ENCODE data around the gene E4F1.
"Not testable (repeated sequence)": the region's sequence is repeated elsewhere in the genome, so short reads cannot be mapped to it uniquely, and the experiment has no call there.

E4F1 gene

GRCh38 chr16:2244926-2245795, 21.8 kb downstream of the E4F1 start:
- no peak for DNase-seq

- no peak for DNase-seq
Observed at GRCh38 chr16:2246301-2246885, 23.0 kb downstream of the E4F1 start.

- DNase-seq = no peak
Observed at GRCh38 chr16:2250652-2251295, 27.4 kb downstream of the E4F1 start.

GRCh38 chr16:2251296-2252111, 28.1 kb downstream of the E4F1 start, which contains the start of gene ECI1:
ECI1 (minus strand) TSS chr16:2251587; CDS start chr16:2251566, 21 bp downstream.
- DNase-seq = peak; percentile 91

- DNase-seq = no peak
Observed at GRCh38 chr16:2252806-2253148, 29.4 kb downstream of the E4F1 start.

- no peak for DNase-seq
Observed at GRCh38 chr16:2253293-2253692, 29.9 kb downstream of the E4F1 start.

- DNase-seq = no peak
Observed at GRCh38 chr16:2256531-2257140, 33.2 kb downstream of the E4F1 start.

GRCh38 chr16:2257726-2258125, 34.3 kb downstream of the E4F1 start:
- DNase-seq = no peak

GRCh38 chr16:2258530-2258929, 35.1 kb downstream of the E4F1 start:
- not testable (repeated sequence) for DNase-seq

GRCh38 chr16:2260250-2260649, 36.9 kb downstream of the E4F1 start:
- DNase-seq = no peak

- DNase-seq = not testable (repeated sequence)
Observed at GRCh38 chr16:2263026-2263425, 39.6 kb downstream of the E4F1 start.

GRCh38 chr16:2266887-2267286, 43.5 kb downstream of the E4F1 start:
- not testable (repeated sequence) for DNase-seq

- not testable (repeated sequence) for DNase-seq
Observed at GRCh38 chr16:2267505-2267912, 44.1 kb downstream of the E4F1 start.

GRCh38 chr16:2267913-2268666, 44.7 kb downstream of the E4F1 start, which contains the start of gene RNPS1:
RNPS1 (minus strand) TSS chr16:2268126; CDS start chr16:2264643, 3,483 bp downstream.
- peak; percentile 91 for DNase-seq

GRCh38 chr16:2270070-2270462, 46.7 kb downstream of the E4F1 start:
- no peak for DNase-seq

- no peak for DNase-seq
Observed at GRCh38 chr16:2270588-2271470, 47.4 kb downstream of the E4F1 start.

GRCh38 chr16:2271848-2272461, 48.6 kb downstream of the E4F1 start:
- DNase-seq = no peak

GRCh38 chr16:2273484-2273883, 50.1 kb downstream of the E4F1 start:
- no peak for DNase-seq

- no peak for DNase-seq
Observed at GRCh38 chr16:2273931-2274330, 50.5 kb downstream of the E4F1 start.
